ENCODE measurements around the gene BBS5. TPM values are rescaled to one million over a fixed set of nuclear protein-coding genes. Genes with fewer than 3 reads are reported as not detected.
"Not testable (repeated sequence)": the region's sequence is repeated elsewhere in the genome, so short reads cannot be mapped to it uniquely, and the experiment has no call there.

Gene BBS5
- total RNA-seq, 2 donors from 2014 or later, result 2.2 to 3.5 TPM

- Mint-ChIP-seq H3K4me3 (no peak overlapping the region), H3K27ac (no peak overlapping the region), H3K27me3 (ENCODE audit: low read depth) (no peaks in the 10 kb centered on the region), H3K9me3 (no peaks in the 10 kb centered on the region), H3K36me3 (ENCODE audit: insufficient read depth in 2 of 2) (no peaks in the 10 kb centered on the region), H3K4me1 (ENCODE audit: low read depth) (no peaks in the 10 kb centered on the region)
- DNase-seq (no peak), ATAC-seq (replicated peaks in 1 of 2) (no peak)
Measured at GRCh38 chr2:169504651-169505050, 25.4 kb downstream of the BBS5 start.

GRCh38 chr2:169507698-169508097 lies 28.4 kb downstream of the BBS5 start:
- DNase-seq, result no peak
- Mint-ChIP-seq H3K36me3 (ENCODE audit: insufficient read depth in 2 of 2) (no peaks in the 10 kb centered on the region), H3K9me3 (no peaks in the 10 kb centered on the region), H3K4me1 (ENCODE audit: low read depth) (no peaks in the 10 kb centered on the region), H3K4me3 (no peak overlapping the region), H3K27me3 (ENCODE audit: low read depth) (no peaks in the 10 kb centered on the region), H3K27ac (no peak overlapping the region)
- ATAC-seq (replicated peaks in 1 of 2), result peak in 1 of 2 donors; percentile 47

- Mint-ChIP-seq H3K27ac (no peak within 1 kb of the TSS), H3K9me3 (no peaks in the 10 kb centered on the region), H3K36me3 (ENCODE audit: insufficient read depth in 2 of 2) (no peaks in the 10 kb centered on the region), H3K4me3 (no peak within 1 kb of the TSS), H3K4me1 (ENCODE audit: low read depth) (no peaks in the 10 kb centered on the region), H3K27me3 (ENCODE audit: low read depth) (no peaks in the 10 kb centered on the region)
- DNase-seq (no peak), ATAC-seq (replicated peaks in 1 of 2) (no peak)
Measured at GRCh38 chr2:169509298-169509885, 30.1 kb downstream of the BBS5 start, which contains the start of gene KLHL41. TSS of gene KLHL41 (plus strand) at chr2:169509702. CDS start at chr2:169509779, 77 bp downstream.

GRCh38 chr2:169509955-169510354 lies 30.7 kb downstream of the BBS5 start:
- Mint-ChIP-seq H3K9me3 (no peaks in the 10 kb centered on the region), H3K27ac (no peak overlapping the region), H3K4me1 (ENCODE audit: low read depth) (no peaks in the 10 kb centered on the region), H3K4me3 (no peak overlapping the region), H3K36me3 (ENCODE audit: insufficient read depth in 2 of 2) (no peaks in the 10 kb centered on the region), H3K27me3 (ENCODE audit: low read depth) (no peaks in the 10 kb centered on the region)
- ATAC-seq (replicated peaks in 1 of 2) (no peak), DNase-seq (no peak)

GRCh38 chr2:169510496-169510895 lies 31.2 kb downstream of the BBS5 start:
- Mint-ChIP-seq H3K36me3 (ENCODE audit: insufficient read depth in 2 of 2) (no peaks in the 10 kb centered on the region), H3K27me3 (ENCODE audit: low read depth) (no peaks in the 10 kb centered on the region), H3K9me3 (no peaks in the 10 kb centered on the region), H3K27ac (no peak overlapping the region), H3K4me3 (no peak overlapping the region), H3K4me1 (ENCODE audit: low read depth) (no peaks in the 10 kb centered on the region)
- ATAC-seq (replicated peaks in 1 of 2) (no peak), DNase-seq (no peak)

GRCh38 chr2:169511818-169512217 lies 32.5 kb downstream of the BBS5 start:
- no peaks in the 10 kb centered on the region for H3K4me1 Mint-ChIP-seq (ENCODE audit: low read depth)
- no peaks in the 10 kb centered on the region for H3K9me3 Mint-ChIP-seq
- H3K4me3 Mint-ChIP-seq, result no peak overlapping the region
- H3K27me3 Mint-ChIP-seq (ENCODE audit: low read depth), result no peaks in the 10 kb centered on the region
- no peaks in the 10 kb centered on the region for H3K36me3 Mint-ChIP-seq (ENCODE audit: insufficient read depth in 2 of 2)
- H3K27ac Mint-ChIP-seq, result no peak overlapping the region
- no peak for DNase-seq
- ATAC-seq (replicated peaks in 1 of 2), result no peak

GRCh38 chr2:169512525-169512924 lies 33.2 kb downstream of the BBS5 start:
- Mint-ChIP-seq H3K36me3 (ENCODE audit: insufficient read depth in 2 of 2) (no peaks in the 10 kb centered on the region), H3K27me3 (ENCODE audit: low read depth) (no peaks in the 10 kb centered on the region), H3K27ac (no peak overlapping the region), H3K9me3 (no peaks in the 10 kb centered on the region), H3K4me1 (ENCODE audit: low read depth) (no peaks in the 10 kb centered on the region), H3K4me3 (no peak overlapping the region)
- no peak for ATAC-seq (replicated peaks in 1 of 2)
- DNase-seq, result no peak

GRCh38 chr2:169513094-169513493 lies 33.8 kb downstream of the BBS5 start:
- no peaks in the 10 kb centered on the region for H3K4me1 Mint-ChIP-seq (ENCODE audit: low read depth)
- no peaks in the 10 kb centered on the region for H3K36me3 Mint-ChIP-seq (ENCODE audit: insufficient read depth in 2 of 2)
- H3K9me3 Mint-ChIP-seq, result no peaks in the 10 kb centered on the region
- no peaks in the 10 kb centered on the region for H3K27me3 Mint-ChIP-seq (ENCODE audit: low read depth)
- H3K4me3 Mint-ChIP-seq, result no peak overlapping the region
- DNase-seq (no peak), ATAC-seq (replicated peaks in 1 of 2) (no peak)
- H3K27ac Mint-ChIP-seq, result no peak overlapping the region

GRCh38 chr2:169513926-169514325 lies 34.6 kb downstream of the BBS5 start:
- H3K4me3 Mint-ChIP-seq, result no peak overlapping the region
- ATAC-seq (replicated peaks in 1 of 2), result no peak
- H3K27ac Mint-ChIP-seq, result no peak overlapping the region
- H3K36me3 Mint-ChIP-seq (ENCODE audit: insufficient read depth in 2 of 2), result no peaks in the 10 kb centered on the region
- no peaks in the 10 kb centered on the region for H3K27me3 Mint-ChIP-seq (ENCODE audit: low read depth)
- DNase-seq, result no peak
- no peaks in the 10 kb centered on the region for H3K9me3 Mint-ChIP-seq
- no peaks in the 10 kb centered on the region for H3K4me1 Mint-ChIP-seq (ENCODE audit: low read depth)

- H3K4me1 Mint-ChIP-seq (ENCODE audit: low read depth); DNase-seq; H3K4me3 Mint-ChIP-seq; H3K27ac Mint-ChIP-seq; H3K36me3 Mint-ChIP-seq (ENCODE audit: insufficient read depth in 2 of 2); H3K27me3 Mint-ChIP-seq (ENCODE audit: low read depth); ATAC-seq (replicated peaks in 1 of 2); H3K9me3 Mint-ChIP-seq: not testable (repeated sequence)
Measured at GRCh38 chr2:169514758-169515157, 35.5 kb downstream of the BBS5 start.

- H3K27me3 Mint-ChIP-seq (ENCODE audit: low read depth); H3K4me3 Mint-ChIP-seq; H3K4me1 Mint-ChIP-seq (ENCODE audit: low read depth); ATAC-seq (replicated peaks in 1 of 2); H3K9me3 Mint-ChIP-seq; DNase-seq; H3K36me3 Mint-ChIP-seq (ENCODE audit: insufficient read depth in 2 of 2); H3K27ac Mint-ChIP-seq: not testable (repeated sequence)
Measured at GRCh38 chr2:169516488-169516995, 37.2 kb downstream of the BBS5 start.

- Mint-ChIP-seq H3K27ac (no peak overlapping the region), H3K4me3 (no peak overlapping the region), H3K36me3 (ENCODE audit: insufficient read depth in 2 of 2) (no peaks in the 10 kb centered on the region), H3K4me1 (ENCODE audit: low read depth) (no peaks in the 10 kb centered on the region), H3K27me3 (ENCODE audit: low read depth) (no peaks in the 10 kb centered on the region), H3K9me3 (no peaks in the 10 kb centered on the region)
- DNase-seq, result no peak
- no peak for ATAC-seq (replicated peaks in 1 of 2)
Measured at GRCh38 chr2:169520896-169521295, 41.6 kb downstream of the BBS5 start.

GRCh38 chr2:169523681-169524080 lies 44.4 kb downstream of the BBS5 start:
- H3K27me3 Mint-ChIP-seq (ENCODE audit: low read depth), result no peaks in the 10 kb centered on the region
- H3K36me3 Mint-ChIP-seq (ENCODE audit: insufficient read depth in 2 of 2), result no peaks in the 10 kb centered on the region
- H3K27ac Mint-ChIP-seq, result no peak overlapping the region
- DNase-seq, result no peak
- no peak for ATAC-seq (replicated peaks in 1 of 2)
- H3K9me3 Mint-ChIP-seq, result no peaks in the 10 kb centered on the region
- H3K4me1 Mint-ChIP-seq (ENCODE audit: low read depth), result no peaks in the 10 kb centered on the region
- H3K4me3 Mint-ChIP-seq, result no peak overlapping the region

GRCh38 chr2:169525434-169525833 lies 46.1 kb downstream of the BBS5 start:
- H3K36me3 Mint-ChIP-seq (ENCODE audit: insufficient read depth in 2 of 2), result peaks cover 1 to 3% of the 10 kb centered on the region in 2 donors
- H3K27me3 Mint-ChIP-seq (ENCODE audit: low read depth), result no peaks in the 10 kb centered on the region
- H3K27ac Mint-ChIP-seq, result no peak overlapping the region
- no peaks in the 10 kb centered on the region for H3K4me1 Mint-ChIP-seq (ENCODE audit: low read depth)
- no peak overlapping the region for H3K4me3 Mint-ChIP-seq
- DNase-seq, result no peak
- H3K9me3 Mint-ChIP-seq, result no peaks in the 10 kb centered on the region
- ATAC-seq (replicated peaks in 1 of 2), result no peak
